ENCODE results near the gene RIIAD1.

RIIAD1 gene

GRCh38 chr1:151723726-151724370, 2.5 kb downstream of the RIIAD1 start:
- Histone ChIP-seq H3K36me3 (ENCODE audit: insufficient read depth, low read length) (no peaks in the 10 kb centered on the region), H3K27me3 (ENCODE audit: insufficient read depth, low read length) (no peaks in the 10 kb centered on the region; the same call in 1 of the 2 replicates), H3K9ac (ENCODE audit: low read length) (no peak overlapping the region), H4K20me1 (ENCODE audit: insufficient read depth, low read length) (no peaks in the 10 kb centered on the region), H3K4me3 (ENCODE audit: low read depth, low read length, poor library complexity, severe bottlenecking) (no peak overlapping the region), H3K9me3 (ENCODE audit: low read length) (no peaks in the 10 kb centered on the region), H3K79me2 (ENCODE audit: insufficient read depth, low read length) (no peaks in the 10 kb centered on the region), H3K4me2 (ENCODE audit: low read length) (no peak overlapping the region), H3F3A (ENCODE audit: insufficient read depth, low read length) (no peaks in the 10 kb centered on the region), H3K27ac (ENCODE audit: low read depth, low read length, poor library complexity, severe bottlenecking) (no peak overlapping the region), H2AFZ (ENCODE audit: low read length) (no peak overlapping the region), H3K4me1 (ENCODE audit: insufficient read depth, low read length, severe bottlenecking) (peaks cover 5% of the 10 kb centered on the region), H3K9me2 (ENCODE audit: low read depth, low read length) (no peaks in the 10 kb centered on the region)
- TF ChIP-seq EZH2 (IDR thresholded peaks at IDR 0.05; ENCODE audit: borderline replicate concordance, low read length) (no peak), CTCF (IDR thresholded peaks at IDR 0.05; ENCODE audit: low read length) (no peak)

GRCh38 chr1:151728151-151729054, 7.1 kb downstream of the RIIAD1 start:
- Histone ChIP-seq H3K4me1 (ENCODE audit: insufficient read depth, low read length, severe bottlenecking) (no peaks in the 10 kb centered on the region), H3F3A (ENCODE audit: insufficient read depth, low read length) (no peaks in the 10 kb centered on the region), H3K27me3 (ENCODE audit: insufficient read depth, low read length) (0 out of 2 replicates have a peak, but pooled peaks cover 3% of the 10 kb centered on the region), H4K20me1 (ENCODE audit: insufficient read depth, low read length) (no peaks in the 10 kb centered on the region), H3K9me3 (ENCODE audit: low read length) (no peaks in the 10 kb centered on the region), H3K9ac (ENCODE audit: low read length) (no peak overlapping the region), H3K4me2 (ENCODE audit: low read length) (no peak overlapping the region), H3K27ac (ENCODE audit: low read depth, low read length, poor library complexity, severe bottlenecking) (no peak overlapping the region), H3K9me2 (ENCODE audit: low read depth, low read length) (no peaks in the 10 kb centered on the region), H3K36me3 (ENCODE audit: insufficient read depth, low read length) (no peaks in the 10 kb centered on the region), H3K4me3 (ENCODE audit: low read depth, low read length, poor library complexity, severe bottlenecking) (no peak overlapping the region), H3K79me2 (ENCODE audit: insufficient read depth, low read length) (no peaks in the 10 kb centered on the region), H2AFZ (ENCODE audit: low read length) (no peak overlapping the region)
- no peak for TF ChIP-seq CTCF (IDR thresholded peaks at IDR 0.05; ENCODE audit: low read length)
- TF ChIP-seq EZH2 (IDR thresholded peaks at IDR 0.05; ENCODE audit: borderline replicate concordance, low read length) = no peak

GRCh38 chr1:151729157-151729965, 8.0 kb downstream of the RIIAD1 start:
- no peaks in the 10 kb centered on the region for H3K9me2 ChIP-seq (ENCODE audit: low read depth, low read length)
- H3K27me3 ChIP-seq (ENCODE audit: insufficient read depth, low read length) = 0 out of 2 replicates have a peak, but pooled peaks cover 3% of the 10 kb centered on the region

More at GRCh38 chr1:151729157-151729965, 8.0 kb downstream of the RIIAD1 start:
- Histone ChIP-seq H3K79me2 (ENCODE audit: insufficient read depth, low read length) (no peaks in the 10 kb centered on the region), H2AFZ (ENCODE audit: low read length) (no peak overlapping the region), H3F3A (ENCODE audit: insufficient read depth, low read length) (no peaks in the 10 kb centered on the region), H3K27ac (ENCODE audit: low read depth, low read length, poor library complexity, severe bottlenecking) (no peak overlapping the region), H3K9ac (ENCODE audit: low read length) (no peak overlapping the region), H3K4me1 (ENCODE audit: insufficient read depth, low read length, severe bottlenecking) (no peaks in the 10 kb centered on the region), H4K20me1 (ENCODE audit: insufficient read depth, low read length) (no peaks in the 10 kb centered on the region), H3K4me2 (ENCODE audit: low read length) (no peak overlapping the region), H3K9me3 (ENCODE audit: low read length) (no peaks in the 10 kb centered on the region), H3K36me3 (ENCODE audit: insufficient read depth, low read length) (no peaks in the 10 kb centered on the region), H3K4me3 (ENCODE audit: low read depth, low read length, poor library complexity, severe bottlenecking) (no peak overlapping the region)
- TF ChIP-seq CTCF (IDR thresholded peaks at IDR 0.05; ENCODE audit: low read length) (no peak), EZH2 (IDR thresholded peaks at IDR 0.05; ENCODE audit: borderline replicate concordance, low read length) (no peak)
